SU-DHL-6 (cell line): ENCODE measurements around the gene USP21.

Experiments
- H2AFZ ChIP-seq: fragments of 200-600 bp; sonication (generic); 2 replicates; pipeline ENCODE4 v1.6.1; 2014; ENCODE audit warnings: low read depth, mild to moderate bottlenecking, moderate library complexity, mixed read lengths, antibody characterized with exemption, low read length; ENCODE audit not compliant: severe bottlenecking
- H3F3A ChIP-seq: fragments of 200-600 bp; shearing (Covaris generic); 2 replicates; pipeline ENCODE4 v1.6.0; 2016; ENCODE audit warnings: antibody characterized with exemption, mild to moderate bottlenecking; ENCODE audit not compliant: insufficient read depth
- H3K27ac ChIP-seq: fragments of 200-600 bp; sonication (generic); 2 replicates; pipeline ENCODE4 v1.5.1; 2016; ENCODE audit warnings: low read depth, mild to moderate bottlenecking, low read length, moderate library complexity, mixed read lengths
- H3K27me3 ChIP-seq: fragments of 200-600 bp; sonication (generic), shearing (Covaris generic); 2 replicates; pipeline ENCODE4 v1.6.0; 2014; ENCODE audit warnings: mild to moderate bottlenecking, low read length
- H3K36me3 ChIP-seq: fragments of 200-600 bp; sonication (generic); 2 replicates; pipeline ENCODE4 v1.6.1; 2014; ENCODE audit warnings: mild to moderate bottlenecking, low read length, mixed read lengths
- H3K4me2 ChIP-seq: fragments of 300-600, 200-600 bp; shearing (Covaris generic), sonication (generic); 2 replicates; pipeline ENCODE4 v1.6.0; 2014; ENCODE audit warnings: low read length, low read depth, mild to moderate bottlenecking; ENCODE audit not compliant: poor library complexity, severe bottlenecking
- H3K4me3 ChIP-seq: fragments of 200-600 bp; sonication (generic); 2 replicates; pipeline ENCODE4 v1.5.1; 2014; ENCODE audit warnings: antibody characterized with exemption, low read length, mild to moderate bottlenecking, mixed read lengths; ENCODE audit not compliant: insufficient read depth, poor library complexity, severe bottlenecking
- H3K79me2 ChIP-seq: fragments of 200-600 bp; sonication (generic); 2 replicates; pipeline ENCODE4 v1.6.1; 2014; ENCODE audit warnings: mild to moderate bottlenecking, low read length, moderate library complexity; ENCODE audit not compliant: insufficient read depth
- H3K9ac ChIP-seq: fragments of 200-600 bp; sonication (generic); 2 replicates; pipeline ENCODE4 v1.7.0; 2014; ENCODE audit warnings: mild to moderate bottlenecking, low read length
- H3K9me2 ChIP-seq: fragments of 200-600 bp; sonication (generic); replicated peaks from 2 replicates; pipeline ENCODE4 v1.6.1; 2014; ENCODE audit warnings: low read length; ENCODE audit not compliant: insufficient read depth
- H3K9me3 ChIP-seq: fragments of 200-600 bp; sonication (generic); 2 replicates; pipeline ENCODE4 v1.6.1; 2014; ENCODE audit warnings: low read length, mixed read lengths; ENCODE audit not compliant: insufficient read depth
- H4K20me1 ChIP-seq: fragments of 200-600 bp; sonication (generic); 2 replicates; pipeline ENCODE4 v1.6.1; 2014; ENCODE audit warnings: low read depth, mild to moderate bottlenecking, antibody characterized with exemption, low read length, moderate library complexity, mixed read lengths
- EZH2phosphoT487 ChIP-seq: fragments of 200-600 bp; sonication (generic), shearing (Covaris generic); conservative IDR thresholded peaks from 2 replicates; pipeline ENCODE4 v1.6.1; 2018; ENCODE audit warnings: mild to moderate bottlenecking, antibody characterized with exemption, low read length, moderate library complexity, mixed read lengths
- TF ChIP-seq, protein P1 (sequence below): fragments of 200-600 bp; sonication (generic); IDR thresholded peaks from one replicate; pipeline ENCODE4 v1.5.1; 2017; ENCODE audit warnings: antibody characterized with exemption, mild to moderate bottlenecking, low read length, moderate library complexity; ENCODE audit not compliant: insufficient read depth, poor library complexity, severe bottlenecking

Gene USP21

DNA sequence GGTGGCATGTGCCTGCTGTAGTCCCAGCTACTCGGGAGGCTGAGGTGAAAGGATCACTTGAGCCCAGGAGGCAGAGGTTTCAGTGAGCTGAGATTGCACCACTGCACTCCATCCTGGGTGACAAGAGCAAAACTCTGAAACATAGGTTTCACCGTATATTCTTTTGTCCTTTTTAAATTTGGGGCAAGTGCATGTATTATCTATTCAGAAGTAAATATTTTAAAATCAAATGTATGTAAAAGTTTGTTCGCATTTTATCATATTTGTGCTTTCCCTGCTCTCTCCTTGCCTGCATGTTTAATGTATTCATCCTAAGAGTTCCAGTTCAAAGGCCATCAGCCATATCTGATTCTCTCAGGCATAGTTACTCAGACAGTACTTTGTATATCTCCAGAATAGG, 13.5 kb upstream of the USP21 start:
- no peak overlapping the region for H3K4me2 ChIP-seq
- H3K27me3 ChIP-seq = no peaks in the 10 kb centered on the region
- peaks cover 5% of the 10 kb centered on the region; the same call in 1 of the 2 replicates for H3F3A ChIP-seq
- H3K9ac ChIP-seq = no peak overlapping the region
- no peak overlapping the region for H3K27ac ChIP-seq
- H4K20me1 ChIP-seq = no peaks in the 10 kb centered on the region
- H3K4me3 ChIP-seq = no peak overlapping the region
- no peaks in the 10 kb centered on the region for H3K79me2 ChIP-seq
- H3K9me2 ChIP-seq = no peaks in the 10 kb centered on the region
- no peak overlapping the region for H2AFZ ChIP-seq
- H3K36me3 ChIP-seq = no peaks in the 10 kb centered on the region
- TF ChIP-seq, protein P1, sequence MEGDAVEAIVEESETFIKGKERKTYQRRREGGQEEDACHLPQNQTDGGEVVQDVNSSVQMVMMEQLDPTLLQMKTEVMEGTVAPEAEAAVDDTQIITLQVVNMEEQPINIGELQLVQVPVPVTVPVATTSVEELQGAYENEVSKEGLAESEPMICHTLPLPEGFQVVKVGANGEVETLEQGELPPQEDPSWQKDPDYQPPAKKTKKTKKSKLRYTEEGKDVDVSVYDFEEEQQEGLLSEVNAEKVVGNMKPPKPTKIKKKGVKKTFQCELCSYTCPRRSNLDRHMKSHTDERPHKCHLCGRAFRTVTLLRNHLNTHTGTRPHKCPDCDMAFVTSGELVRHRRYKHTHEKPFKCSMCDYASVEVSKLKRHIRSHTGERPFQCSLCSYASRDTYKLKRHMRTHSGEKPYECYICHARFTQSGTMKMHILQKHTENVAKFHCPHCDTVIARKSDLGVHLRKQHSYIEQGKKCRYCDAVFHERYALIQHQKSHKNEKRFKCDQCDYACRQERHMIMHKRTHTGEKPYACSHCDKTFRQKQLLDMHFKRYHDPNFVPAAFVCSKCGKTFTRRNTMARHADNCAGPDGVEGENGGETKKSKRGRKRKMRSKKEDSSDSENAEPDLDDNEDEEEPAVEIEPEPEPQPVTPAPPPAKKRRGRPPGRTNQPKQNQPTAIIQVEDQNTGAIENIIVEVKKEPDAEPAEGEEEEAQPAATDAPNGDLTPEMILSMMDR = no peak
- no peak for TF ChIP-seq EZH2phosphoT487
- no peaks in the 10 kb centered on the region for H3K9me3 ChIP-seq

DNA sequence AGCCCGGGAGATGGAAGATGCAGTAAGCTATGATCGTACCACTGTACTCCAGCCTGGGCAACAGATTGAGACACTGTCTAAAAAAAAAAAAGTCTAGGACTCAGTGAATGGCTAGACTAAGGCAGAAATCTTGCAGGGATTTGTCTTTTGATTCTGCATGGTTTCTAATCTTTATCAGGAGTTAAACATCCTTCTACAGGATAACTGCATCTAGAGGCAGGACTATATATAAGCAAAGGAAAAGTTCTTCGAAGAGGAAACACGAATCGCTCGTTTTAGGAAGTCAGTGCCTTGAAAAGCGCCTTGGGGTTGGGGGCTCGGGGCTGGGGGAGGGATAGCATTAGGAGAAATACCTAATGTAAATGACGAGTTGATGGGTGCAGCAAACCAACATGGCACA, 6.1 kb upstream of the USP21 start:
- Histone ChIP-seq H3F3A (peaks cover 5% of the 10 kb centered on the region), H4K20me1 (no peaks in the 10 kb centered on the region), H3K9me3 (no peaks in the 10 kb centered on the region), H2AFZ (peak overlapping the region; percentile 69), H3K4me2 (peak overlapping the region; percentile 89), H3K27ac (peak overlapping the region; percentile 85), H3K9ac (peak overlapping the region; percentile 70), H3K4me3 (peak overlapping the region; percentile 77), H3K27me3 (no peaks in the 10 kb centered on the region), H3K9me2 (no peaks in the 10 kb centered on the region), H3K79me2 (peaks cover 4% of the 10 kb centered on the region; the same call in 1 of the 2 replicates), H3K36me3 (no peaks in the 10 kb centered on the region)
- TF ChIP-seq, protein P1 = no peak
- TF ChIP-seq EZH2phosphoT487 = no peak

DNA sequence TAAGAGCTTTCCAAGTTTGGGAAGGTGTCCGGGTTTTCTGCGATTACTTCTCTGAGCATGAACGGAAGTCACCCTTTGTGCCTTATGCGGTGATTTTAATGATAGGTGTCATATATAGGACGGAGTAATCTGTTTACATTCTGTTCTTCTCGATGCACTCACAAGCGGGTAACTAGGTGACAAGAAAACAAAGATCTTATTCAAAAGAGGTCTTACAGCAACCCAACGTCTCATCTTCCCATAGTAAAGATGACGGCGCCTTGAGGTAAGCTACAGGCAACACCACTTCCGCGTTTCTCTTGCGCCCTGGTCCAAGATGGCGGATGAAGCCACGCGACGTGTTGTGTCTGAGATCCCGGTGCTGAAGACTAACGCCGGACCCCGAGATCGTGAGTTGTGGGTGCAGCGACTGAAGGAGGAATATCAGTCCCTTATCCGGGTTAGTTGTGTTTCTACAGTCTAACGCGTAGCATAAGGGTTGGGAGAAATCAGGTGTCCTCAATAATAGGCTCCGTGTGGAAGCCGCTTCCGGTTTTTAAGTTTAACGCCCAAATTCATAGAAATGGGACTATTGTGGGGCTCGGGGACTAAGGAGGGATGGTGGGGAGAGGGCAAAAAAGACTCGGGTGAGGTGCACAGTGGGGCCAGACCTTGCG, 5.5 kb upstream of the USP21 start, which contains the start of gene UFC1:
Gene UFC1 (plus strand): TSS at position 297 of the 656 bp plus-strand sequence. CDS start 20 bp downstream, at position 317.
- H3K9ac ChIP-seq = peak within 1 kb of the TSS; percentile 70
- TF ChIP-seq, protein P1 = no peak
- TF ChIP-seq EZH2phosphoT487 = no peak
- no peaks in the 10 kb centered on the region for H3K9me2 ChIP-seq
- peaks cover 4% of the 10 kb centered on the region; the same call in 1 of the 2 replicates for H3K79me2 ChIP-seq
- H3K36me3 ChIP-seq = no peaks in the 10 kb centered on the region
- H3K9me3 ChIP-seq = no peaks in the 10 kb centered on the region
- H3K27ac ChIP-seq = peak within 1 kb of the TSS; percentile 85
- H3F3A ChIP-seq = peaks cover 10% of the 10 kb centered on the region
- H4K20me1 ChIP-seq = no peaks in the 10 kb centered on the region
- peak within 1 kb of the TSS; percentile 77 for H3K4me3 ChIP-seq
- H3K4me2 ChIP-seq = peak within 1 kb of the TSS; percentile 89
- H2AFZ ChIP-seq = peak within 1 kb of the TSS; percentile 69
- H3K27me3 ChIP-seq = no peaks in the 10 kb centered on the region
